NB4 (cell line): Measurements from ENCODE around the gene LDLRAD4.

ENCODE experiments used
- DNase-seq: peaks from one replicate; pipeline ENCODE4 v3.0.0; 2010; ENCODE audit warnings: low read depth
- H3K4me3 ChIP-seq: one replicate; pipeline ENCODE4 v1.5.1; 2011; ENCODE audit warnings: mild to moderate bottlenecking, low read depth, low read length, moderate library complexity
- MYC ChIP-seq: IDR thresholded peaks from 2 replicates; pipeline ENCODE4 v1.6.1; 2011; ENCODE audit warnings: low read depth, low read length
- POLR2A ChIP-seq: IDR thresholded peaks from 2 replicates; pipeline ENCODE4 v1.6.1; 2011; ENCODE audit warnings: mild to moderate bottlenecking; ENCODE audit not compliant: insufficient read length; ENCODE audit errors: extremely low read depth
- TF ChIP-seq, protein P1 (sequence below): IDR thresholded peaks from 2 replicates; pipeline ENCODE4 v1.6.1; 2011; ENCODE audit warnings: low read depth, low read length
- TF ChIP-seq, protein P2 (sequence below): IDR thresholded peaks from one replicate; pipeline ENCODE4 v1.5.1; 2012; ENCODE audit warnings: low read depth, low read length

The LDLRAD4 gene

DNA sequence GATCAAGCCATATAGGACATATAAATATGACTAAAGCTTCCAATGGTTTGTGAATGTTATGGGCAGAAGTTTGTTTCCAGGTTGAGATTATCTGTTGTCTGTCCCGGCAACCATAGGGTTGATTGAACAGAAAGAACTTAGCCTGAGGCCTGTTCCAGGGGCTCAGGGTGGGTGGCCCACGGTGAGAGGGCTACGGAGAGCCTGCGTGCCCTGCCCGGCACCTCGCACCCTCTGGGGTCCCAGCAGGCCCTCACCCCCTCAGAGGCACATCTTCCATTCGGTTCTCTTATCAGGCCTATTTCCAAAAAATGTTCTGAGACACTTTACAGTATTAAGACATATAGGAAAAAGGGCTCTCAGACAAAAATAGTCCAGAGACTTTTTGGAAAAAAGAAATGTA, 40.4 kb upstream of the LDLRAD4 start:
- no peak for DNase-seq
- H3K4me3 ChIP-seq = no peak overlapping the region
- TF ChIP-seq, protein P1, sequence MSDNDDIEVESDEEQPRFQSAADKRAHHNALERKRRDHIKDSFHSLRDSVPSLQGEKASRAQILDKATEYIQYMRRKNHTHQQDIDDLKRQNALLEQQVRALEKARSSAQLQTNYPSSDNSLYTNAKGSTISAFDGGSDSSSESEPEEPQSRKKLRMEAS = no peak
- TF ChIP-seq MYC = no peak
- TF ChIP-seq, protein P2, sequence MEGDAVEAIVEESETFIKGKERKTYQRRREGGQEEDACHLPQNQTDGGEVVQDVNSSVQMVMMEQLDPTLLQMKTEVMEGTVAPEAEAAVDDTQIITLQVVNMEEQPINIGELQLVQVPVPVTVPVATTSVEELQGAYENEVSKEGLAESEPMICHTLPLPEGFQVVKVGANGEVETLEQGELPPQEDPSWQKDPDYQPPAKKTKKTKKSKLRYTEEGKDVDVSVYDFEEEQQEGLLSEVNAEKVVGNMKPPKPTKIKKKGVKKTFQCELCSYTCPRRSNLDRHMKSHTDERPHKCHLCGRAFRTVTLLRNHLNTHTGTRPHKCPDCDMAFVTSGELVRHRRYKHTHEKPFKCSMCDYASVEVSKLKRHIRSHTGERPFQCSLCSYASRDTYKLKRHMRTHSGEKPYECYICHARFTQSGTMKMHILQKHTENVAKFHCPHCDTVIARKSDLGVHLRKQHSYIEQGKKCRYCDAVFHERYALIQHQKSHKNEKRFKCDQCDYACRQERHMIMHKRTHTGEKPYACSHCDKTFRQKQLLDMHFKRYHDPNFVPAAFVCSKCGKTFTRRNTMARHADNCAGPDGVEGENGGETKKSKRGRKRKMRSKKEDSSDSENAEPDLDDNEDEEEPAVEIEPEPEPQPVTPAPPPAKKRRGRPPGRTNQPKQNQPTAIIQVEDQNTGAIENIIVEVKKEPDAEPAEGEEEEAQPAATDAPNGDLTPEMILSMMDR = no peak
- no peak for TF ChIP-seq POLR2A

DNA sequence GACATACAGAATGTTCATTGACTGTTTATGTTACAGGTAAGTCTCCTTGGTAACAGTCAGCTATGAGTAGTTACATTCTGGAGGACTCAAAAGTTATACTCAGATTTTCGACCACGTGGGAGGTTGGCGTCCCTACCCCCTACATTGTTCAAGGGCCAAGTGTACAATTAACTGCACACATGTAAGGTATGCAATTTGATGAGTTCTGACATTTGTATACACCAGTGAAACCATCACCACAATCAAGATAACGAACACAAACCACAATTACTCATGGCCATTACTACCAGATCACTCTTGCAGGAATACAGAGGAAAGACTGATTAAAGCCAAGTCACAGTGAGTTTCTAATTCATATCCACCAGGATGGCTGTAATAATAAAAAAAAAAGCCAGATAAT, 39.6 kb upstream of the LDLRAD4 start:
- TF ChIP-seq, protein P2 = no peak
- TF ChIP-seq MYC (no peak), POLR2A (no peak)
- TF ChIP-seq, protein P1 = no peak
- DNase-seq = no peak
- H3K4me3 ChIP-seq = no peak overlapping the region

DNA sequence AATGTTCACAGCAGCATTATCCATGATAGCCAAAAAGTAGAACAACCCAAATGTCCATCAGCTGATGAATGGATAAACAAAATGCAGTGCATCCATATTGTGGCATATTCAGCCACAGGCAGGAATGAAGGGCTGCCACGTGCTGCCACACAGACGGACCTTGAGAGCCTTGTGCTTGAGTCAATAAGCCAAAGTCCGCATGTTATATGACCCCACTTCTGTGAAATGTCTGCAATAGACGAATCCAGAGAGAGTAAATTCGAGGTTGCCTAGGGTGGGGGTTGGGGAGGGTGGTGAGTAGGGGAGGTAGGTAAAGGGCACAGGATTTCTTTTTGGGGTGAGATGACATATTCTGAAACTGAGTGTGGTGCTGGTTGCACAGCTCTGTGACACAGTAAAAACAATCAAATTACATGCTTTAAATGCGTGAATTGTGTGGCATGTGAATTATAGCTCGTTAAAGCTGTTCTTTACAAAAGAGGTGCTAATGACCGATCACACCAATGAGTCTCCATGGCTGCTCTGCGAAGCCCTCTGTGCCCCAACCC, 38.9 kb upstream of the LDLRAD4 start:
- no peak overlapping the region for H3K4me3 ChIP-seq
- TF ChIP-seq, protein P1 = no peak
- TF ChIP-seq, protein P2 = no peak
- TF ChIP-seq POLR2A = no peak
- no peak for TF ChIP-seq MYC
- no peak for DNase-seq

DNA sequence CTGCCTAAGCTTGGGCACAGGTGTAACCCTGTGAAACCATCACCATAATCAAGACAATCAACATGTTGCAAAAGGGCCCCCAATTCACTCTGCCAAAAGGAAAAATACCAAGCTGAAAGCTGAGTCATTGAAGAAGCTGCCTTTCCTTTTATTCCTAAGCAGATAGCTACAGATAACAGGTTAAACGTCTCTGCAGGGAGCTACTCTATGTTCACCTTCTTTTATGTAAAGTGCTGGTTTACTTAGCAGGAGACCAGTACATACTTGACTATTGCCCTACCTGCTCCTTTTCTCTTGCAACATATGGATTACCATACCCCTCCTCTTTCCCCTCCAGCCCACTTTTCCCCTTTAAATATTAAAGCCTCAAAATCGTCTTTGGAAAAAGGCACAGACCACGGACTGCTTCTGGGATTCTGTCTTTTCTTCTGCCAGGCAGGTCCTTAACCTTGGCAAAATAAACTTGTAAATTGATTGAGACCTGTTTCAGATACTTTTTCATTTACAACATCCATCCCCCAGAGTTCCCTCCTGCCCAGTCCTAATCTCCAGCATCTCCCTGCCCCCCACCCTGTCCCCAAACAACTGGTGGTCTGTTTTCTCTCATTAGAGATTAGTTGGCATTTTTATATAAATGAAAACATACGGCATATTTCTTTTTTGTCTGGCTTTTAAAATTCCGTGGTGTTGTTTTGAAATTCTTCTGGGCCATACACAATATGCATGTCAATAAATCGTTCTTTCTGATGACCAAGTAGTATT, 37.8 kb upstream of the LDLRAD4 start:
- DNase-seq = no peak
- no peak overlapping the region for H3K4me3 ChIP-seq
- no peak for TF ChIP-seq POLR2A
- TF ChIP-seq, protein P2 = no peak
- TF ChIP-seq MYC = no peak
- TF ChIP-seq, protein P1 = no peak

DNA sequence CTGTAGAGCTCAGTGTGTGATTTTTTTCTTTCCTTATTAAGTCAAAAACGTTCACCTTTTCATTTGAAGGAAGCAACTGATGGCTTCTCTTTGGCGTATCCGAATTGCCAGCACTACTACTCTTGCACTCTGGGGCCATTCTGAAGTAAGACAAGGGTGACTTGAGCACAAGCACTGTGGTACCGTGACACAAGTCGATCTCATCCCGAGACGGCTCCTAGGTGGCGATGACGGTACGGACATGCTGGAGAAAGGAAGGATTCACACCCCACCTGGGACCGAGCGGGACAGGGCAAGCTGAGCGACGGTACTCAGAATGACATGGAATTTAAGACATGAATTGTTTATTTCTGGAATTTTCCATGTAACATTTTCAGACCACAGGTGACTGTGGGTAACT, 36.8 kb upstream of the LDLRAD4 start:
- TF ChIP-seq, protein P2 = no peak
- TF ChIP-seq MYC (no peak), POLR2A (no peak)
- TF ChIP-seq, protein P1 = no peak

More for the DNA sequence above, 36.8 kb upstream of the LDLRAD4 start:
- H3K4me3 ChIP-seq = no peak overlapping the region
- DNase-seq = no peak
